DOHH2 (cell line): ENCODE data around the gene CCNB3.

Experiments used
- EZH2phosphoT487 ChIP-seq: fragments of 200-600 bp; sonication (generic); IDR thresholded peaks from 2 replicates; pipeline ENCODE4 v1.6.1; 2017; ENCODE audit warnings: borderline replicate concordance, mild to moderate bottlenecking, antibody characterized with exemption, low read length, moderate library complexity, mixed read lengths
- TF ChIP-seq, protein P1 (sequence below): fragments of 200-600 bp; sonication (generic); IDR thresholded peaks from one replicate; pipeline ENCODE4 v1.5.1; 2014; ENCODE audit warnings: antibody characterized with exemption, mild to moderate bottlenecking, low read depth, low read length; ENCODE audit not compliant: poor library complexity, severe bottlenecking

DNA sequence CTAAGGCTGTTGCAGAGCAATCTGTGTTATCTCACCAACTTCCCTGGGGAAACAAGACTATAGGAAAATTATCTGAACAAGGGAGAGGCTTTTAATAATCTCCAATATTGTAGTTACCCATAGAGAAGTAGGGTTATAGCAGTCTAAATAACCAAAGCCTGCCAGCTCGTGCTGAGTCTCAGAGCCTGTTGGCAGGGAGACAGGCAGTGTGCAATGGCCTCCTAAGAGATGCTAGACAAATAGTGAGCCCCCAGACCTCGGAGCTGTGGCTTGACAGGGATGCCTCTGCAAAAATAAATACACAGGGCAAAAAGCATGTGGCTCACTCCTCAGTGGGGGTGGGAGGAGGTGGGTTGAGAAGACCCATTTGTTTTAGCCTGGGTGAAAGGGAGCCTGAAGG lies 189.3 kb downstream of the CCNB3 start:
- TF ChIP-seq, protein P1, sequence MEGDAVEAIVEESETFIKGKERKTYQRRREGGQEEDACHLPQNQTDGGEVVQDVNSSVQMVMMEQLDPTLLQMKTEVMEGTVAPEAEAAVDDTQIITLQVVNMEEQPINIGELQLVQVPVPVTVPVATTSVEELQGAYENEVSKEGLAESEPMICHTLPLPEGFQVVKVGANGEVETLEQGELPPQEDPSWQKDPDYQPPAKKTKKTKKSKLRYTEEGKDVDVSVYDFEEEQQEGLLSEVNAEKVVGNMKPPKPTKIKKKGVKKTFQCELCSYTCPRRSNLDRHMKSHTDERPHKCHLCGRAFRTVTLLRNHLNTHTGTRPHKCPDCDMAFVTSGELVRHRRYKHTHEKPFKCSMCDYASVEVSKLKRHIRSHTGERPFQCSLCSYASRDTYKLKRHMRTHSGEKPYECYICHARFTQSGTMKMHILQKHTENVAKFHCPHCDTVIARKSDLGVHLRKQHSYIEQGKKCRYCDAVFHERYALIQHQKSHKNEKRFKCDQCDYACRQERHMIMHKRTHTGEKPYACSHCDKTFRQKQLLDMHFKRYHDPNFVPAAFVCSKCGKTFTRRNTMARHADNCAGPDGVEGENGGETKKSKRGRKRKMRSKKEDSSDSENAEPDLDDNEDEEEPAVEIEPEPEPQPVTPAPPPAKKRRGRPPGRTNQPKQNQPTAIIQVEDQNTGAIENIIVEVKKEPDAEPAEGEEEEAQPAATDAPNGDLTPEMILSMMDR, result no peak
- no peak for TF ChIP-seq EZH2phosphoT487
